NOMO-1 (cell line): ENCODE results near the gene TCF7.
A peak's percentile ranks its signal among the peaks of the same experiment; 100 is the strongest.

Source experiments
- DNase-seq, 2 experiments: peaks; one replicate each; lab custom pipeline; 2025; ENCODE audit not compliant: unreplicated experiment in 2 of 2; lab: John Stamatoyannopoulos, UW

TCF7 gene

DNA sequence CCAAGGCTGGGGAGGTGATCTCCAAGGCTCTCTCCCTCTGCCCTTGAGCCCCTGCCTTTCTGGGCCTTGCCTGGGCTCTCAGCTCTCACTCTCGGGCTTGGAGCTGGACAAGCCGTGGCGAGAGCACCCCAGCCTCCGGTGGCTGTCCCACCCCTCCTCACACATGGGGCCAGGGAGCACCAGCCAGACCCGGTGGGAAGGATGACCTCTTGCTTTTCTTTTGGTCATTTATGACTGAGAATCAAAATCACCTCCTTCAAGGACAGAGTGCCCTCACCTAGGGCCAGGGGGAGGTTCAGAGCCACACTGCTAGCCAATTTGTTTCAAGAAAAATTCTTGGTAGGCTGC is 14.1 kb downstream of the TCF7 start:
- DNase-seq, result no peak

- no peak for DNase-seq
These were observed 15.1 kb downstream of the TCF7 start for GRCh38 chr5:134129411-134130238.

- no peak for DNase-seq
These were observed 15.9 kb downstream of the TCF7 start for GRCh38 chr5:134130239-134130945.

GRCh38 chr5:134131165-134131564 is 16.7 kb downstream of the TCF7 start:
- DNase-seq, result no peak

GRCh38 chr5:134131578-134132350 is 17.3 kb downstream of the TCF7 start:
- no peak for DNase-seq

DNA sequence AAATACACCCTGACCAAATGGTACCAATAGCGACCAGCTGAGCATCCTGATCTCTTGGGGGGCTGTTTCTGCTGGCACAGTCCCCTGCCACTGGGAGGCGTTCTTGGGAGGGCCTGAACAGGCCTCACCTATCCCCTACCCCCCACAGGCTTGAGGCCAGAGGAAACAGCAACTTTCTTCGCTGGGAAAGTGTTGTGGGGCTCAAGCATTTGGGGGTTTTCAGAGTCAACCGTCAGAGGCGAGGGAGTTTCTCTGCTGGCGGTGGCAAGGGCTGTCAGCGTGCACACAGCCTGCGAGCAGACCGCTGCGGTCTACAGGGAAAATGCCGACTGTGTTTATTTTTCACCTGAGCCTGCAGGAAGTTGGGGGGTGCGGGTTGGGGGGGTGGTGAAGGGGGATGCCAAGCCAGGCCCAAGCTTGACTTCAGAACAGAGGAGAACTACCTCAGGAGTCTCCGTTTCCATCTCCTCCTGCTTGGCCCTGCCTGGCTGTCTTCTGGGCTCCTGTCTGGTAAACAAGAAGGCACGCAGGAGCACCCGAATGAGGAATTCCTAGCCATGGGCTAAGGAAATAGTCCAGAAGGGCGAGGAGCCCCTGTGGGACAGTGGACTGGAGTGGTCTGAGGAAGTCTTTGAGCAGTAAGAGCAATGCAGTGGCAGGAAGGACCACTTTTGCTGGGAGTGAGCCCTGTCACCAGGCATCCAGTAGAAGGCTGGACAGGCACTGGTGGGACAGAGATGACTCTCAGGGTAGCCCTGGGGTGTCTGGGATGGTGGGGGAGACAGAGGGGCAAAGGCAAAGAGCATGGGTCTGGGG is 18.1 kb downstream of the TCF7 start:
- DNase-seq, result no peak

DNA sequence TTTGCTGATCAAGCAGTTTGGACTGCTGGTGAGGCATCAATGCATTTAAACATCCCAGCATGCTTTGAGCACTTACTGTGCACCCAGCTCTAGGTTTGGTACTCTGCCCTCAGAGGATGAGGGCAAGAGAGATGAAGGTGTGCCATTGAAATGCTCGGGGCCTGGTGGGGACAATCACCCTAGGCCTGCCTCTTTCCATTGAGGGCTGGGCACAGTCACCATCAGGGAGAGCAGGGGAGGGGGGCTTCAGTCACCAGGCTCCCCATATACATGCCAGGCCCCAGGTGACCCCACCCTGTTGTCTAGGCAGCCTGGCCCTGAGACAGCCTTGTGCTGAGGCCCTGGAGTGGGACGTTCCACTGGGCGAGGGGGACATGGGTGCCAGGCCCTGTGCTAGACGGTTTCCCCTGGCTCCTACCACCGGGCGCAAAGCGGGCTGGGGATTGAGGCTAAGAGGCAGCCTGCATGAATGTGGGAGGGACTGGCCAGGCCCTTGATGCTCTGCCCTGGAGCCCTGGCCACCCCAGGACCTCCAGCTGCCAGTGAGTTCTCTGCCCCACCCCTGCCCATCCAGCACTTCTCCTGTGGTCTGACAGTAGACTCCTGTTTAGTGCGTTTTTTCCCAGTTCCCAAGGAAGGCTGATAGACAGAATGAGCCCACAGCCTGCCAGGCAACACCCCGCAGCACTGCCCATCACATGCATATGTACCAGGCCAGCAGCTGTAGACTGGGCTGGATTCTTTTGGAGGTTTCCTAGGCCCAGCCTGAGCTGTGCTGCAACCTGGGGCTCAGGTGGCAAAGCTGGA is 18.9 kb downstream of the TCF7 start:
- no peak for DNase-seq

- no peak for DNase-seq
These were observed 19.6 kb downstream of the TCF7 start for GRCh38 chr5:134133995-134134541.

DNA sequence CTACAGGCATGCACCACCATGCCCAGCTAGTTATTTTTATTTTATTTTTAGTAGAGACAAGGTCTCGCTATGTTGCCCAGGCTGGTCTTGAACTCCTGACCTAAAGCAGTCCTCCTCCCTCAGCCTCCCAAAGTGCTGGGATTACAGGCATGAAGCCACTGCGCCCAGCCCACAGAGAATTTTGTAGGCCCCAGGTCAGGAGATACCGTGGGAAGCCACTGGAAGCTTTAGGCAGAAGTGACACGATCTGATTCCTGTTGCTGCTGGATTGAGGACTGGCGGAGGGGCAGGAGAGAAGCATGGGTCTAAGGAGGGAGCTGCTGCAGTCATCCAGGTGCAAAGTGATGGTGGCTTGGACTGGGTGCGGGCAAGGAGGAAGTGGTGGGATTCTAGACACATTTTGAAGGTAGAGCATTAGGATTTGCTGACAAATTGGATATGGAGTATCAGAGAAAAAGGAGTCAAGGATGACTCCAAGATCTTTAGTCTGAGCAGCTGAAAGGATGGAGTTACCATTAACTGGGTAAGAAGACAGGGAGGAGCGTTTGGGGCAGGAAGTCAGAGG is 20.7 kb downstream of the TCF7 start:
- no peak for DNase-seq

DNA sequence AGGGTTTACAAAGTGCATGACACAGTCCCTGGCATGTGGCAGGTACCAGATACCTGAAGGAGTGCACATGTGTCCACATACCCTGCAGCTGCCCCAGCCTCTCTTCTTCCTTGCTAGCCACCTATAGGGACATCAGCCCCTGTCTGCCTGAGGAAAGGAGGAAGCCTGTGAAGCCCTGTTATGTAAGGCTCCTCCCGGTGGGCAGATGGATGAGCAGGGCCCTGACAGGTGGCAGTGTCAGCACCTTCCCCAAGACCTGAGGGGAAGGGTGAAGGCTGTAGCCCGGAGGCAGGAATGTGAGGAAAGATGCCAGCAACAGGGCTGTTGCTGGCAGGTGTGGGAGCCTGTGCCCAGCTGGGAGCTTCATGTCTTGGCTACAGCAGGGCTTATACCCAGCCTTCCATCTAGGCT is 21.7 kb downstream of the TCF7 start:
- no peak for DNase-seq

DNA sequence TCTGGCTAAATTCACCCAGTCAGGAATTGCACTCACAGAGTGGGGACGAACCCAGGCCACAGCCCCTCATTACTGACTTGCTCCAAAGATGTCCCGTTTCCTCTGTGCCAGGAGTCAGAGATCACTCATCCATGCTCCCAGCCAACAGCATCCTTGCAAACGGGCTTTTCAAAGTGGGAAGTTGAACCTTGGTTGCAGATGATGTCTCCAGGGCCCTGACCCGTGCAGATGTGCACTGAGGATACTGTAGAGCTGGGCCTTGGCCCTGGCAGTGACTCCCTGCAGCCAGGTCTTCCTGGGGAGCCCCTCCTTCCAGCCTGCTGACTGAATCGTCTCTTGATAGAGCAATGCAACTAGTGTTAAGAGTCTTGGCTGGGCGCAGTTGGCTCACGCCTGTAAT is 22.3 kb downstream of the TCF7 start:
- no peak for DNase-seq

DNA sequence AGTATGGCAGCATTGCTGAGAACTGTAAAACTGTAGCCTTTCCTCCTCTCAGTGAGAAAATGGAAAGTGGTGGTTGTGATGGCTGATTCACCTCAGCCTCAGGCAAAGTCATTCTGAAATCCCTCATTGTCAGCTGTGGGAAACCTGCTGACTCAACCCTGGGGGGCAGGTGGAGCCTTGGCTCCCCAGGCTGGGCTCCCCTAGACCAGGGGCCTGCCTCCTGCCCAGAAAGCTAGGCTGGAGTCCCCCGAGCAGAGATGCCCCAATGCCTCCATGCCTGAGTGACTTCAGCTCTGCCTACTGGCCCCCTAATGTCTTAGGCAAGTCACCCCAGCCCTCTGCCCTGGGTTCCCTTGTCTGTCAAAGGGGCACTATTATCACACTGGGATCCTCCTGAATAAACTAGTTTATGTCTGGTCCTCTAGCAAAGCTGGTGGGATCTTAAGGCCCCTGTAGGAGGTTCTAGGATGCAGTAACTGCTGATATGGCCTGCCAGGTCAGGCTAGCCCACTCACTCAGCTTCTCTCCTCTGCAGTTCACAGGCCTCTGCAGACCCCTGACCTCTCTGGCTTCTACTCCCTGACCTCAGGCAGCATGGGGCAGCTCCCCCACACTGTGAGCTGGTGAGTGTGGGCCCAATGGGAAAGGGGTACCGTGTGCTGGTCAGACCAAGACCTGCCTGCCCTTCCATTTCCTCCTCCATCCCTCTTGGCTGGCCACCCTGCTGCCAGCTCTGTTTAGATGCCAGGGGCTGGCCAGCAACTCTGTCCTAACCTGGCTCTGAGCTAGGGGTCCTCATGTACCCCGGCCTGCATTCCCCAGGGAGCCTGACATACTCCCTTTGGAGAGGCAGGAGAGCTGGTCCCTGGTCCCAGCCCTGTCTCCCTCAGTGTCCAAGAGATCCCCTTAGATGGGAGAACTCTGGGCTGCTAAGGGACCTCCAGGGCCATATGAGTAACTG is 24.2 kb downstream of the TCF7 start:
- DNase-seq, result no peak

GRCh38 chr5:134139377-134139851 is 24.9 kb downstream of the TCF7 start:
- DNase-seq, result no peak

GRCh38 chr5:134139891-134140469 is 25.5 kb downstream of the TCF7 start:
- DNase-seq, result no peak

DNA sequence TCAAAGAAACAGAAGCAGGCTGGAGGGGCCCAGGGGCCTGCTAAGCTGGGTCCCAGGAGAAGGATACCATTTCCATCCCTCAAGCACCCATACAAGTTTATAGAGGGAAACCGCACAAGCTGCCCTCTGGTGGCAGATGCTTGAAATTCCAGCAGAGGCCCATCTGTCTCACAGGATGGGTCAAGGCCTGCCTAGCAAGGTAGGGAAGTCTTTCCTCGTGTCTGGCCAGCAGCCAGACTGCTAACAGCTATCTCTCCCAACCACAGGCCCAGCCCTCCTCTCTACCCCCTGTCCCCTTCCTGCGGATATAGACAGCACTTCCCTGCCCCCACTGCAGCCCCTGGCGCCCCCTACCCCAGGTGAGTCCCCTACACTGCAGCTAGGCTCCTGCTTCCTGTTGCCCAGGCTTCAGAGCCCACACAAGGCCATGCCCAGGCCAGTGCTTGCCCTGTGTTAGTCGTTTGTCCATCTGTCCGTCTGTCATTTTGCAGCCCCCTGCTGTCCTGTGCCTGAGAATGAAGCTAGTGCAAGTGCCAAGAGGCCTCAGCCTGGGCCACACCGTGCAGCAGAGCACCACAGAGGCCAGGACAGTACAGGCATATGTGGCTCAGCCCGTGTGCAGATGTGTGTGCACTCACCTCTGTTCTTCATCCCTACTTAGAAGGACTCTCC is 26.2 kb downstream of the TCF7 start:
- peak; percentile 31 to 69 for DNase-seq

DNA sequence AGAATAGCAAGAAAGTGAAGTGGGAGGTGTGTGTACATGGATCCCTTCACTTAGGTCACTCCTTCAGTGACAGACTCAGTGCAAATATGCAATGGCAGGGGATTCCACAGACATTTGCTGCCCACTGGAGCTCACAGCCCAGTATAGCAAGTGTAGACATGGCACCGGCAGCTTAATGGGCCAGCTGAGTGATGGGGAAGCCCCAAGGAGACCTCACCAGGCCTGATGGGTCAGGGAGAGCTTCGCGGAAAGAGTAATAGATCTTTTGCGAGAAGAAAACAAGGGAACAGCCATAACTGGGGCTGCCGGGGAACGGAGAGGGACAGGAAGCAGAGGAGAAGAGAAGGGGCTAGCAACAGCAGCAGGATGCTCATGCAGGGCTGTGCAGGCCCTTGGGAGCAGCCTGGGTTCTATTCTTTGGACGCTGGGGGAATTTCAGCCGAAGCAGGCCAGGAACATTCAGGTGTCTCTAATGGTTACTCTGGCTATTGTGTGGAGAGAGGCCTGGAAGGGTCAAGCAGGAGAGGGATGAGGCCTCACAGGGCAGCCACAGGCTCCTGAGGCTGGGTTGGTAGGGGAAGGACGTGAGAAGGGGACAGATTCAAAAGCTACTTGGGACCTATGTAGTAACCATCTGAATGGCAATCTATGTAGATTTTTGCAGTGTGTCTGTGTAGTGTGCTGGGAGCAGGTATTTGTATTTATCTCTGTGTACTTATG is 27.0 kb downstream of the TCF7 start:
- no peak for DNase-seq

GRCh38 chr5:134142052-134142451 is 27.6 kb downstream of the TCF7 start:
- DNase-seq, result no peak
